Neural progenitor cell (in vitro differentiated cells): ENCODE data around the gene FAM78B.

ENCODE experiments used
- CTCF ChIP-seq: fragments of 200-600 bp; sonication (generic); IDR thresholded peaks from 2 replicates; pipeline ENCODE4 v1.5.1; 2017; ENCODE audit warnings: antibody characterized with exemption, mild to moderate bottlenecking
- EZH2 ChIP-seq: fragments of 200-600 bp; sonication (generic); IDR thresholded peaks from 2 replicates; pipeline ENCODE4 v1.6.1; 2017; ENCODE audit warnings: antibody characterized with exemption, mild to moderate bottlenecking, moderate library complexity
- EZH2phosphoT487 ChIP-seq: fragments of 200-600 bp; sonication (generic); IDR thresholded peaks from 2 replicates; pipeline ENCODE4 v1.6.1; 2017; ENCODE audit warnings: antibody characterized with exemption

DNA sequence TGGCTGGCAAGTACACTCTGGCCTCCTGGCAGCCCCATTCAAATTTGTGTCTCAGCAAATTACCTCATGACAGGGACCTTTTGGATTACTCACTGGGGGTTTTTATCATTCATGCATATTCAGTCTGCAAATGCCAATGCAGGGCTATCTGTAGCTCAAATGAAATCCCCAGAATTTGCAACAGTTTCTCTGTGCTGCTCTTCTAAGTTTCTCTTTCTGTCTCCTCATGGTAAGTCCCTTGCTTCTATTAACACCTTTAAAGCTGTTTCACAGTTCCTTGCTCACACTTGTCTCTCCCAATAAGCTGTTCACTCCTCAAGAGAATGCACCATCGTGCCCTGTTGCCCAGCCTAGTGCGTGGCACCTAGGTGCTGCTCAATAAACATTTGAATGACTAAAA, 3.3 kb upstream of the FAM78B start:
- TF ChIP-seq EZH2phosphoT487, result no peak
- no peak for TF ChIP-seq CTCF
- TF ChIP-seq EZH2, result no peak
